K562 (cell line): Measurements from ENCODE around the gene DSCAM. TPM values are rescaled to one million over a fixed set of nuclear protein-coding genes. Genes with fewer than 3 reads are reported as not detected.

ENCODE experiments used
- HMGXB4 ChIP-seq: sonication (generic); formaldehyde crosslinking; IDR thresholded peaks from 2 replicates; pipeline ENCODE4 v1.8.1; 2023; ENCODE audit warnings: mild to moderate bottlenecking, missing genetic modification reagents
- NCOA2 ChIP-seq, 2 experiments: fragments of 450-650 bp; IDR thresholded peaks; 2 replicates each; pipeline ENCODE4 v1.6.1; 2018; ENCODE audit warnings: mild to moderate bottlenecking in 2 of 2, moderate library complexity in 1 of 2; ENCODE audit not compliant: partially characterized antibody in 2 of 2
- RERE ChIP-seq: sonication (generic); formaldehyde crosslinking; IDR thresholded peaks from 2 replicates; pipeline ENCODE4 v1.8.0; 2023; ENCODE audit warnings: missing genetic modification reagents, mild to moderate bottlenecking, borderline replicate concordance
- polyA plus RNA-seq, 8 experiments: library from polyadenylated mRNA; depleted of rRNA in 4 of 8; stranded (reverse) in 5 of 8; unstranded in 3 of 8; fragments of >200 nt; fragmentation: Nextera tagmentation in 2 of 8; fragmentation: Illumina TruSeq in 1 of 8; extraction: Ambion mirVana in 2 of 8; extraction: Trizol in 1 of 8; gene quantifications; 2 replicates each; pipeline versions ENCODE4 v1.2.1 to v1.2.3, GENCODE V29; 2011 to 2014; ENCODE audit warnings: inconsistent platforms in 1 of 8, missing spikeins in 1 of 8
- total RNA-seq, 7 experiments: library from RNA; depleted of rRNA in 6 of 7; stranded (reverse); fragments of >200 nt in 6 of 7; fragmentation: Illumina TruSeq in 2 of 7; extraction: Trizol in 2 of 7; gene quantifications; 2 replicates each; pipeline versions ENCODE4 v1.2.1 to v1.2.3, GENCODE V29; 2011 to 2021; ENCODE audit warnings: low replicate concordance in 1 of 7

DSCAM gene
- total and polyA plus RNA-seq, 9 of the 15 experiments (the other 6 are each of a cell fraction or from before 2014, with no cell fraction given) = not detected

- no peak for TF ChIP-seq RERE
- TF ChIP-seq HMGXB4 (CRISPR knock-in tag) = no peak
- no peak for TF ChIP-seq NCOA2 (IDR thresholded peaks at IDR 0.05; ENCODE audit: partially characterized antibody in 2 of 2)
Measured at GRCh38 chr21:40586575-40586974, 260.4 kb downstream of the DSCAM start (continued).
